Right lobe of liver (tissue), 6 donors: ENCODE results near the gene RBM39. TPM values are rescaled to one million over a fixed set of nuclear protein-coding genes. Genes with fewer than 3 reads are reported as not detected.

Experiments
- ATAC-seq, 4 donors: fragments of 200-7000 bp; cut with Tn5 transposase; one replicate each; pipeline ENCODE4 v1.9.1; 2020; ENCODE audit warnings: mild to moderate bottlenecking in 4 of 4, moderate library complexity in 4 of 4
- DNase-seq, 3 donors: peaks; one replicate each; pipeline ENCODE4 v3.0.0-alpha.2; 2020
- H3K27ac ChIP-seq, 3 donors: fragments of 200-600 bp; one replicate each; pipeline ENCODE4 v1.8.0; 2022
- H3K27me3 ChIP-seq, 2 donors: fragments of 200-600 bp; one replicate each; pipeline ENCODE4 v1.8.0; 2022
- H3K36me3 ChIP-seq, 4 donors: fragments of 200-600 bp; sonication (generic) in 1 of 4; one replicate each; pipeline versions ENCODE4 v1.5.1 to v1.8.0; 2017 to 2022; ENCODE audit warnings: control low read depth in 1 of 4
- H3K4me1 ChIP-seq, 4 donors: fragments of 200-600 bp; sonication (generic) in 1 of 4; one replicate each; pipeline versions ENCODE4 v1.5.1 to v1.8.0; 2017 to 2022; ENCODE audit warnings: control low read depth in 1 of 4
- H3K4me3 ChIP-seq, 3 donors: fragments of 200-600 bp; one replicate each; pipeline ENCODE4 v1.8.0; 2022
- H3K9me3 ChIP-seq, 4 donors: fragments of 200-600 bp; sonication (generic) in 1 of 4; one replicate each; pipeline versions ENCODE4 v1.5.1 to v1.8.0; 2017 to 2022; ENCODE audit warnings: control low read depth in 1 of 4
- POLR2A ChIP-seq: fragments of 450-650 bp; IDR thresholded peaks from one replicate; pipeline ENCODE4 v1.6.1; 2017; ENCODE audit warnings: antibody characterized with exemption, mild to moderate bottlenecking
- WGBS: methylation state at CpG from one replicate; pipeline ENCODE4 v1.1.6; 2018; ENCODE audit warnings: low coverage, low lambda C conversion rate; ENCODE audit not compliant: insufficient coverage; ENCODE audit errors: missing lambda C conversion rate; 5-methylcytosine and 5-hydroxymethylcytosine counted together
- intact Hi-C, 2 donors: fragments of 100-400 bp; cut with DNase I; formaldehyde crosslinking; loops; one replicate each; pipeline versions ENCODE4 v1.11.2 to v1.14.1; 2022
- total RNA-seq, 6 experiments: library from RNA; depleted of rRNA in 2 of 6; stranded (reverse); fragments of >200 nt in 2 of 6; fragmentation: NEBNext Ultra II Directional in 3 of 6; extraction: Animal tissue kit (Norgen Biotek cat#: 25700) in 3 of 6; gene quantifications; one replicate each; pipeline versions ENCODE4 v1.1.0 to v1.2.4, GENCODE V29; 2016 to 2023
- TF ChIP-seq, protein P1 (sequence below), 4 donors: fragments of 200-600 bp in 3 of 4; fragments of 450-650 bp in 1 of 4; IDR thresholded peaks; one replicate each; pipeline versions ENCODE4 v1.5.1 to v1.8.0; 2016 to 2022; ENCODE audit warnings: antibody characterized with exemption in 4 of 4, mild to moderate bottlenecking in 2 of 4
- donor health status: DM: no; HTN: yes; CAD: no.
- donor health status: DM: no; HTN: no; CAD: no.
- donor health status: DM: no; HTN: no; CAD: no.
- donor health status: DM: no; HTN: yes; CAD: no.
- donor health status: DM: no; HTN: yes; CAD: no.

Gene RBM39
- total RNA-seq, 6 experiments from 2014 or later, result 86.4 to 166 (median 120) TPM

- intact Hi-C loops, result no loop called here
- Histone ChIP-seq H3K9me3 (no peaks in the 10 kb centered on the region), H3K36me3 (no peaks in the 10 kb centered on the region), H3K27me3 (no peaks in the 10 kb centered on the region), H3K4me1 (peaks cover 0 to 52% (median 16%) of the 10 kb centered on the region in 4 donors), H3K4me3 (no peak overlapping the region), H3K27ac (no peak overlapping the region)
- no peak for ATAC-seq
- 55% methylated on average over 2 of the region's 2 CpGs for WGBS
- TF ChIP-seq, protein P1, sequence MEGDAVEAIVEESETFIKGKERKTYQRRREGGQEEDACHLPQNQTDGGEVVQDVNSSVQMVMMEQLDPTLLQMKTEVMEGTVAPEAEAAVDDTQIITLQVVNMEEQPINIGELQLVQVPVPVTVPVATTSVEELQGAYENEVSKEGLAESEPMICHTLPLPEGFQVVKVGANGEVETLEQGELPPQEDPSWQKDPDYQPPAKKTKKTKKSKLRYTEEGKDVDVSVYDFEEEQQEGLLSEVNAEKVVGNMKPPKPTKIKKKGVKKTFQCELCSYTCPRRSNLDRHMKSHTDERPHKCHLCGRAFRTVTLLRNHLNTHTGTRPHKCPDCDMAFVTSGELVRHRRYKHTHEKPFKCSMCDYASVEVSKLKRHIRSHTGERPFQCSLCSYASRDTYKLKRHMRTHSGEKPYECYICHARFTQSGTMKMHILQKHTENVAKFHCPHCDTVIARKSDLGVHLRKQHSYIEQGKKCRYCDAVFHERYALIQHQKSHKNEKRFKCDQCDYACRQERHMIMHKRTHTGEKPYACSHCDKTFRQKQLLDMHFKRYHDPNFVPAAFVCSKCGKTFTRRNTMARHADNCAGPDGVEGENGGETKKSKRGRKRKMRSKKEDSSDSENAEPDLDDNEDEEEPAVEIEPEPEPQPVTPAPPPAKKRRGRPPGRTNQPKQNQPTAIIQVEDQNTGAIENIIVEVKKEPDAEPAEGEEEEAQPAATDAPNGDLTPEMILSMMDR (IDR thresholded peaks at IDR 0.05), result no peak
- no peak for TF ChIP-seq POLR2A
- no peak for DNase-seq
Observed at GRCh38 chr20:35661053-35661452, 81.0 kb downstream of the RBM39 start.

- TF ChIP-seq, protein P1 (IDR thresholded peaks at IDR 0.05), result no peak
- TF ChIP-seq POLR2A, result no peak
- Histone ChIP-seq H3K4me3 (no peak overlapping the region), H3K9me3 (no peaks in the 10 kb centered on the region), H3K27ac (no peak overlapping the region), H3K36me3 (no peaks in the 10 kb centered on the region), H3K4me1 (peaks cover 0 to 52% (median 16%) of the 10 kb centered on the region in 4 donors), H3K27me3 (no peaks in the 10 kb centered on the region)
- intact Hi-C loops, result no loop called here
- DNase-seq (no peak), ATAC-seq (no peak)
- 80% methylated on average over 8 of the region's 10 CpGs for WGBS
Observed at GRCh38 chr20:35660122-35660937, 81.7 kb downstream of the RBM39 start.

DNA sequence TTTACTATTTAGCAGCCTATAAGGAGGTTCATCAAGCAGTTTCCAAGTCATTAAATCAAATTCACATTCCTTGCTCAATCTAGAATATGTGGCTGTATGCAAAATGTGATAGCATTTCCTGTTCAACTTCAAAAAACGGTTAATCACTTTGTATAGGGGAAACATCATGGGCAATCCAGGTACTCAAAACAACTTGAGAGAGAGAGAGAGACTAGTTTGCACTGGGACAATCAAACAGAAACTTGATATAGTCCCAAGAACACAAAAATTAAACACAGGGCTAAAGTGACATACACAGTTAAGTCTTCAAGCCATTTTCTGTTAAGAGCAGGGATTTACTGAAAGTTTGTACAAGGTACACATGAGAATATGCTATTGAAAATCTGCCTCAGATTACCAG is 84.8 kb downstream of the RBM39 start:
- H3K27ac ChIP-seq, result no peak overlapping the region
- peaks cover 0 to 38% (median 10%) of the 10 kb centered on the region in 4 donors for H3K4me1 ChIP-seq
- no peak for ATAC-seq
- intact Hi-C loops, result no loop called here
- no peak overlapping the region for H3K4me3 ChIP-seq
- DNase-seq, result no peak
- no peaks in the 10 kb centered on the region for H3K27me3 ChIP-seq
- peaks cover 0 to 25% (median 3%) of the 10 kb centered on the region in 4 donors for H3K36me3 ChIP-seq
- WGBS, result 36% methylated on average over 1 of the region's 1 CpG
- no peaks in the 10 kb centered on the region for H3K9me3 ChIP-seq
- TF ChIP-seq, protein P1 (IDR thresholded peaks at IDR 0.05), result no peak
- TF ChIP-seq POLR2A, result no peak

DNA sequence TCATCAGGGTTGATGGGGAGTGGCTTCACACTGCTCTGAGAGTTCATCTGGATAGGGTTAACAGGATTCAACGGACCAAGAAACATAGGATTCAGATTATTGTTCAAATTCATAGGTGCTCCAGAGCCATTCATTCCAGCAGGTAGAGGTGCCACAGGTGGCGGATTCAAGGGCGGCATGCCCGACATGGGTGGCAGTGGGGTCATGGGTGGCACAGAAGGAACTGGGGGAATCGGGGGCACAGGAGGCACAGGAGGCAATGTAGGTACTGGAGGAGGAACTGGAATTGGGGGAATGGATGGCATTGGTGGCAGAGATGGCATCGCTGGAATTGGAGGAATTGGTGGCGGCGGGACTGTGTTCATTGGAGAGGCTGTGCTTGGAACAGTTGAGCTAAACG is 87.6 kb downstream of the RBM39 start:
- DNase-seq, result no peak
- Histone ChIP-seq H3K4me1 (peaks cover 0 to 18% (median 4%) of the 10 kb centered on the region in 4 donors), H3K27me3 (no peaks in the 10 kb centered on the region), H3K4me3 (no peak overlapping the region), H3K36me3 (peaks cover 0 to 27% (median 3%) of the 10 kb centered on the region in 4 donors), H3K27ac (no peak overlapping the region), H3K9me3 (no peaks in the 10 kb centered on the region)
- TF ChIP-seq POLR2A, result no peak
- TF ChIP-seq, protein P1 (IDR thresholded peaks at IDR 0.05), result no peak
- ATAC-seq, result no peak
- intact Hi-C loops, result no loop called here
- 97% methylated on average over 9 of the region's 9 CpGs for WGBS
